ENCODE data around the gene LZIC. TPM values are rescaled to one million over a fixed set of nuclear protein-coding genes. Genes with fewer than 3 reads are reported as not detected.
A peak's percentile ranks its signal among the peaks of the same experiment; 100 is the strongest.

LZIC gene
- total RNA-seq, 1 experiment from 2014 or later: 13.5 TPM

- in situ Hi-C loops (cut with HindIII; ENCODE audit: low pct_unique_long_range_greater_than_20kb, low sequenced_read_pairs): no loop called here
Measured at GRCh38 chr1:9914610-9914937, 28.6 kb downstream of the LZIC start.

GRCh38 chr1:9912264-9912936 is 30.8 kb downstream of the LZIC start:
- in situ Hi-C loops (cut with HindIII; ENCODE audit: low pct_unique_long_range_greater_than_20kb, low sequenced_read_pairs): no loop called here
- no peak for DNase-seq (ENCODE audit: low read depth)

More at GRCh38 chr1:9914610-9914937, 28.6 kb downstream of the LZIC start:
- no peak for DNase-seq (ENCODE audit: low read depth)

- peak; percentile 97 for DNase-seq (ENCODE audit: low read depth)
Measured at GRCh38 chr1:9910423-9911178, 32.6 kb downstream of the LZIC start.

GRCh38 chr1:9910076-9910422 is 33.1 kb downstream of the LZIC start, which contains the start of gene CTNNBIP1:
CTNNBIP1 (minus strand) TSS chr1:9910269; CDS start chr1:9872064, 38,205 bp downstream.
- in situ Hi-C loops (cut with HindIII; ENCODE audit: low pct_unique_long_range_greater_than_20kb, low sequenced_read_pairs): no loop called here

More at GRCh38 chr1:9910423-9911178, 32.6 kb downstream of the LZIC start:
- in situ Hi-C loops (cut with HindIII; ENCODE audit: low pct_unique_long_range_greater_than_20kb, low sequenced_read_pairs): no loop called here

GRCh38 chr1:9909234-9910046 is 33.8 kb downstream of the LZIC start:
- no peak for DNase-seq (ENCODE audit: low read depth)
- in situ Hi-C loops (cut with HindIII; ENCODE audit: low pct_unique_long_range_greater_than_20kb, low sequenced_read_pairs): no loop called here

More at GRCh38 chr1:9910076-9910422, 33.1 kb downstream of the LZIC start, which contains the start of gene CTNNBIP1:
- no peak for DNase-seq (ENCODE audit: low read depth)

- in situ Hi-C loops (cut with HindIII; ENCODE audit: low pct_unique_long_range_greater_than_20kb, low sequenced_read_pairs): no loop called here
- no peak for DNase-seq (ENCODE audit: low read depth)
Measured at GRCh38 chr1:9908871-9909233, 34.3 kb downstream of the LZIC start.

- DNase-seq (ENCODE audit: low read depth): no peak
- in situ Hi-C loops (cut with HindIII; ENCODE audit: low pct_unique_long_range_greater_than_20kb, low sequenced_read_pairs): no loop called here
Measured at GRCh38 chr1:9907441-9907840, 35.8 kb downstream of the LZIC start.

- no peak for DNase-seq (ENCODE audit: low read depth)
- in situ Hi-C loops (cut with HindIII; ENCODE audit: low pct_unique_long_range_greater_than_20kb, low sequenced_read_pairs): no loop called here
Measured at GRCh38 chr1:9906466-9906865, 36.7 kb downstream of the LZIC start.

GRCh38 chr1:9905010-9905409 is 38.2 kb downstream of the LZIC start:
- no peak for DNase-seq (ENCODE audit: low read depth)
- in situ Hi-C loops (cut with HindIII; ENCODE audit: low pct_unique_long_range_greater_than_20kb, low sequenced_read_pairs): no loop called here

GRCh38 chr1:9904596-9904995 is 38.6 kb downstream of the LZIC start:
- in situ Hi-C loops (cut with HindIII; ENCODE audit: low pct_unique_long_range_greater_than_20kb, low sequenced_read_pairs): no loop called here
- DNase-seq (ENCODE audit: low read depth): no peak

GRCh38 chr1:9903801-9904527 is 39.2 kb downstream of the LZIC start:
- in situ Hi-C loops (cut with HindIII; ENCODE audit: low pct_unique_long_range_greater_than_20kb, low sequenced_read_pairs): no loop called here
- no peak for DNase-seq (ENCODE audit: low read depth)

GRCh38 chr1:9902060-9902452 is 41.1 kb downstream of the LZIC start:
- in situ Hi-C loops (cut with HindIII; ENCODE audit: low pct_unique_long_range_greater_than_20kb, low sequenced_read_pairs): no loop called here

GRCh38 chr1:9901148-9902059 is 41.8 kb downstream of the LZIC start:
- in situ Hi-C loops (cut with HindIII; ENCODE audit: low pct_unique_long_range_greater_than_20kb, low sequenced_read_pairs): no loop called here
- DNase-seq (ENCODE audit: low read depth): no peak

More at GRCh38 chr1:9902060-9902452, 41.1 kb downstream of the LZIC start:
- no peak for DNase-seq (ENCODE audit: low read depth)

GRCh38 chr1:9900142-9901043 is 42.8 kb downstream of the LZIC start:
- no peak for DNase-seq (ENCODE audit: low read depth)
- in situ Hi-C loops (cut with HindIII; ENCODE audit: low pct_unique_long_range_greater_than_20kb, low sequenced_read_pairs): no loop called here

- DNase-seq (ENCODE audit: low read depth): peak; percentile 45
- in situ Hi-C loops (cut with HindIII; ENCODE audit: low pct_unique_long_range_greater_than_20kb, low sequenced_read_pairs): no loop called here
Measured at GRCh38 chr1:9894115-9894514, 49.1 kb downstream of the LZIC start.

Data from Caki2 (cell line).